ENCODE measurements around the gene RIN2.

DNA sequence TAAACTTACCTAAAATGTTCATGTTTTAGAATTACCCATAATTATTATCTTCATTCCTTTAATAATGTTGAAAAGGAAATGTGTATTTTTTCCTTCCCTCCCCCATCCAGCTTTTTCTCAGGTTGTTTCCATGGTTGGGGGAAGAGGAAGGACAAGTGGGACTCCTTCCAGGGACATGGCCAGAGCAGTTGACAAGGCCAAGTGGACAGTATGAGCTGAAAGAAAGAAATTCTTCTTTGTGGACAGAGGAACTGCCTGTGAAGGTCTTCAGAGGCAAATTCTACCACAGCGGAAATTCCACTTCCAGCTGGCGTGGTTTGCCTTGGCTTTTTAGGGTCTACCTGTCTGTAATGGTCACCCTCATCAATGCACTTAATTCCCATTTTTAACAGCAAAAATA, 33.8 kb downstream of the RIN2 start:
- TF ChIP-seq POLR2A (IDR thresholded peaks at IDR 0.05) = no peak
- no peak for TF ChIP-seq CTCF (IDR thresholded peaks at IDR 0.05)
